A673 (cell line): ENCODE results near the gene RGS13.
"Not testable (repeated sequence)": the region's sequence is repeated elsewhere in the genome, so short reads cannot be mapped to it uniquely, and the experiment has no call there.

Experiments
- CTCF ChIP-seq: fragments of 300-800, 200-600 bp; sonication (generic); conservative IDR thresholded peaks from 2 replicates; pipeline ENCODE4 v1.5.1; 2017; ENCODE audit warnings: low read depth, mild to moderate bottlenecking, antibody characterized with exemption, low read length, moderate library complexity, mixed read lengths
- EZH2 ChIP-seq: fragments of 200-600 bp; sonication (generic); IDR thresholded peaks from 2 replicates; pipeline ENCODE4 v1.6.1; 2017; ENCODE audit warnings: borderline replicate concordance, low read depth, mild to moderate bottlenecking, mixed read lengths, antibody characterized with exemption, low read length; ENCODE audit not compliant: poor library complexity, severe bottlenecking

DNA sequence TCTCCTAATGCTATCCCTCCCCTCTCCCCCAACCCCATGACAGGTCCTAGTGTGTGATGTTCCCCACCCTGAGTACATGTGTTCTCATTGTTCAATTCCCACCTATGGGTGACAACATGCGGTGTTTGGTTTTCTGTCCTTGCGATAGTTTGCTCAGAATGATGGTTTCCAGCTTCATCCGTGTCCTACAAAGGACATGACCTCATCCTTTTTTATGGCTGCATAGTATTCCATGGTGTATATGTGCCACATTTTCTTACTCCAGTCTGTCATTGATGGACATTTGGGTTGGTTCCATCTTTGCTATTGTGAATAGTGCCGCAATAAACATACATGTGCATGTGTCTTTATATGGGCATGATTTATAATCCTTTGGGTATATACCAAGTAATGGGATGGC is 47.1 kb downstream of the RGS13 start:
- not testable (repeated sequence) for TF ChIP-seq CTCF, EZH2
